ENCODE results near the gene AKAP7.

The AKAP7 gene

DNA sequence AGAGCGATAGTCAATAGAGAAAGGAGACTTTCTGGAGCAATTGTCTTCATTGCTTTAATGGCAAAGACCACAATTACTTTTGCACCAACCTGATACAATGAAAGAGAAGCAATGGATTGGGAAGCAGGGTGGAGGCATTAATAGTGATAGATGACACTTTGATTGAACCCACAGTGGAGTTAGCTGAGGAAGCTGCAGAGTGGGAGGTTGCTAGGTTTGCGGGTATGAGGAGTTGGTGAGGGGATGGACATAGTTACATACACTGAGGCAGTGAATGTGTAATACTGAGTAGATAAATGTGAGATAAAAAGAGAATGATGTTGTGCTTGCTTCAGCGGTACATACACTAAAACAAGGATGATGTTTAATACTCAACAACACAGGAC, 91.9 kb downstream of the AKAP7 start:
- Histone ChIP-seq H3K4me1 (ENCODE audit: control insufficient read depth, insufficient read depth, low read length) (peaks cover 12% of the 10 kb centered on the region), H3K36me3 (ENCODE audit: control insufficient read depth, insufficient read depth, low read length) (no peaks in the 10 kb centered on the region), H3K9ac (ENCODE audit: low read depth, low read length) (no peak overlapping the region), H3K27me3 (ENCODE audit: control insufficient read depth, insufficient read depth, low read length) (no peaks in the 10 kb centered on the region), H3K4me3 (ENCODE audit: low read depth, low read length) (no peak overlapping the region), H3K9me3 (ENCODE audit: control insufficient read depth, insufficient read depth, low read length) (no peaks in the 10 kb centered on the region)

DNA sequence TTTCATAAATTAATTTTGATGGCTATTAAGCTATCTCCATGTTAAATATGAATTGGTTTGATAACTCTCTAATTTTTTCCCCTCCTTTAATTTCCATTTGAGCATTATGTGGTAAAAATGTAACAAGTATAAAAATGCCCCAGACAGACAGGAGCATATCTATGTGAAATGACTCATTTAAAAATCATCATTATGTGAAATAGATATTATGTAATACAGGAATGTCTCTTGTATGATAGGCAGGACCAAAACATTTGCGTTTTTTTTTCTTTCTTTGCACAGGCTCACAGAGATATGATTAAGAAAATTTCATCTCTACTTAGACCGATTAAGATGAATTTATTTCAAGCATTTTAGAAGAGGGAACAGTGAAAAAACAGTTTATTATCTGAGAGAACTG, 95.8 kb downstream of the AKAP7 start:
- no peaks in the 10 kb centered on the region for H3K27me3 ChIP-seq (ENCODE audit: control insufficient read depth, insufficient read depth, low read length)
- H3K9me3 ChIP-seq (ENCODE audit: control insufficient read depth, insufficient read depth, low read length): no peaks in the 10 kb centered on the region
- H3K36me3 ChIP-seq (ENCODE audit: control insufficient read depth, insufficient read depth, low read length): no peaks in the 10 kb centered on the region
- H3K9ac ChIP-seq (ENCODE audit: low read depth, low read length): no peak overlapping the region
- H3K4me3 ChIP-seq (ENCODE audit: low read depth, low read length): no peak overlapping the region
- peaks cover 7% of the 10 kb centered on the region for H3K4me1 ChIP-seq (ENCODE audit: control insufficient read depth, insufficient read depth, low read length)

DNA sequence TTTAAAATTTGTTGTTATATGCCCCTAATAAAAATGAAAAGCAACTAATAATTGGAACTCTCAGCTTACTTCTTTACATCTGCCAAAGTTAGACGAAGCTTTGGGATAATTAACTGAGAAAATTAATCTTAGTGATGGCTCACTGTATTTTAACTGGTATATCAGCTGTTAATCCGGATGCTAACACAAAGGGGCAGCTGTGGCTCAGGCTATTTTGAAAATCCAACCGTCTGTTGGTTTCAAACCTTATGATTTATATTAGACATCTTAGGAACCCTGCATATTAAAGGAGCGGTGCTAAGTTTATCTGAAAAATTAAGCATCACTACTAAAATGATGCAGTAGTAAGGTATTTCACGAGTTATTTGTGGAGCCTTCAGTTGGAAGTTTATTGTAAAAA, 96.6 kb downstream of the AKAP7 start:
- Histone ChIP-seq H3K9me3 (ENCODE audit: control insufficient read depth, insufficient read depth, low read length) (no peaks in the 10 kb centered on the region), H3K4me3 (ENCODE audit: low read depth, low read length) (no peak overlapping the region), H3K9ac (ENCODE audit: low read depth, low read length) (no peak overlapping the region), H3K36me3 (ENCODE audit: control insufficient read depth, insufficient read depth, low read length) (no peaks in the 10 kb centered on the region), H3K27me3 (ENCODE audit: control insufficient read depth, insufficient read depth, low read length) (no peaks in the 10 kb centered on the region), H3K4me1 (ENCODE audit: control insufficient read depth, insufficient read depth, low read length) (peaks cover 4% of the 10 kb centered on the region)

DNA sequence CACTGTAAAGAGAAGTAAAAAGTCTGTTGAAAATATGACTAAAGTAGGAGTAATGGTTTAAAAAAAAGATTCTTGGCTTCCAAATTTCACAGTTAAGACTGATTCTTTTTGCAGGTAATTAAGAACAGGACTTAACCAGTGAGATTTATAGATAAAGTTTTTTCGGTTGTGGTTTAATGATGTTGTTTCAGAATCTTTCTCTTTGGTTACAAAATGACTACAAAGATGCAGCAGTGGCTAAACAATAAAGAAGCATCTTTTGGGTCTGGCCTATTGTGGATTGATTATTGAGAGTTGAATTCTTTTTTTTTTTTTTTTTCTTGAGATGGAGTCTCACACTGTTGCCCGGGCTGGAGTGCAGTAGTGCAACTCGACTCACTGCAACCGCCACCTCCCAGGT, 109.7 kb downstream of the AKAP7 start:
- Histone ChIP-seq H3K4me1 (ENCODE audit: control insufficient read depth, insufficient read depth, low read length) (no peaks in the 10 kb centered on the region), H3K9me3 (ENCODE audit: control insufficient read depth, insufficient read depth, low read length) (peaks cover 5% of the 10 kb centered on the region), H3K9ac (ENCODE audit: low read depth, low read length) (no peak overlapping the region), H3K4me3 (ENCODE audit: low read depth, low read length) (no peak overlapping the region), H3K27me3 (ENCODE audit: control insufficient read depth, insufficient read depth, low read length) (no peaks in the 10 kb centered on the region), H3K36me3 (ENCODE audit: control insufficient read depth, insufficient read depth, low read length) (peaks cover 5% of the 10 kb centered on the region)

DNA sequence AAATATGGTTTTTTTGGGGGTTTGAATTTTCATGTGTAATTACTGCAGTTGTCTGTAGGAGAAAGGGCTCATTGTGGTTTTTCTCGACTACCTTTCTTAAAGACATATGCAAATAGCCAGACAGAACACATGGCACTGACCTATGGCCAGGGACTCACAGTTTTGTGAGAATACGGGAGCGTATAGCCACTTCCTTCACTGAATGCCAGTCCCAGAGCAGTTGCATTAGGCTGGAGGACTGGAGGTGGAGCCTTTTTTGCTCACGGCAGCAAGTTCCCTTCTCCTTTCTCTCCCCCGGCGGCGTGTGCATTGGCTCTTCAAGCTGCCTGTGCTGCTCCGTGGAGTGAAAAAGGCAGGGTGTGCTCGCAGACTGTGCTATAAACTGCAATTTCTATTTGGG, 114.9 kb downstream of the AKAP7 start:
- no peaks in the 10 kb centered on the region for H3K9me3 ChIP-seq (ENCODE audit: control insufficient read depth, insufficient read depth, low read length)

GRCh38 chr6:131250936-131251335, 115.7 kb downstream of the AKAP7 start:
- Histone ChIP-seq H3K9me3 (ENCODE audit: control insufficient read depth, insufficient read depth, low read length) (no peaks in the 10 kb centered on the region), H3K36me3 (ENCODE audit: control insufficient read depth, insufficient read depth, low read length) (no peaks in the 10 kb centered on the region), H3K4me3 (ENCODE audit: low read depth, low read length) (peak overlapping the region; percentile 39), H3K9ac (ENCODE audit: low read depth, low read length) (no peak overlapping the region), H3K27me3 (ENCODE audit: control insufficient read depth, insufficient read depth, low read length) (no peaks in the 10 kb centered on the region), H3K4me1 (ENCODE audit: control insufficient read depth, insufficient read depth, low read length) (peaks cover 14% of the 10 kb centered on the region)

More for the DNA sequence above, 114.9 kb downstream of the AKAP7 start:
- Histone ChIP-seq H3K4me1 (ENCODE audit: control insufficient read depth, insufficient read depth, low read length) (peaks cover 14% of the 10 kb centered on the region), H3K27me3 (ENCODE audit: control insufficient read depth, insufficient read depth, low read length) (no peaks in the 10 kb centered on the region), H3K9ac (ENCODE audit: low read depth, low read length) (no peak overlapping the region), H3K36me3 (ENCODE audit: control insufficient read depth, insufficient read depth, low read length) (no peaks in the 10 kb centered on the region), H3K4me3 (ENCODE audit: low read depth, low read length) (peak overlapping the region; percentile 39)

DNA sequence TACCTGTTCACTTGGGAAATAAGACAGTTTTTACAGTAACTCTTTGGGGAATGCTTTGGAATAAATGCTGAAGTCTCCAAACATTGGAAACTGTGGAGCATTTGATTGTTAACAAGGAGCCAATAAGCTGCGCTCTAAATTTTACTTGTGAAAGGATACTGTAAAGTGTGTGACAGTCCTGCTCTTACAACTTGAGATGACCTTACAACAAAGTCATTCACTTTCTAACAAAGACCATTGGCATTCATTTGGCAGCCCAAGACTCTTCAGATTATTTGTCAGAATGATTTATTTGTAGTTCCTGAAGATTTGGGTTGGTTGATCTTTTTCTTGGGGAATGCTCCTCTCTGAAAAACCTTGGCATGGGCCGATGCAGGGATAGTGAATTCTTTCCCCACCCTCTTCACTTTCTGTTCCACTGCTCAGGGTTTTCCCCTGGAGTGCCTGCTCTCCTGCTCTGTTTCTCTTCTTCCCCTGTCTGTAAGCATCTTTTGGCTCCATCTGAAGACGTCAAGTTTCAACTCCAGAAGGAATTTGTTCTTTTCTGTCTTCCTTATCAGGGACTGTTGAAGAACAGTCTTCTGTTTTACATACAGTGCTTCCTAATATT, 116.4 kb downstream of the AKAP7 start:
- H3K4me3 ChIP-seq (ENCODE audit: low read depth, low read length): no peak overlapping the region
- H3K9me3 ChIP-seq (ENCODE audit: control insufficient read depth, insufficient read depth, low read length): no peaks in the 10 kb centered on the region
- H3K4me1 ChIP-seq (ENCODE audit: control insufficient read depth, insufficient read depth, low read length): peaks cover 14% of the 10 kb centered on the region
- no peaks in the 10 kb centered on the region for H3K36me3 ChIP-seq (ENCODE audit: control insufficient read depth, insufficient read depth, low read length)
- no peak overlapping the region for H3K9ac ChIP-seq (ENCODE audit: low read depth, low read length)
- H3K27me3 ChIP-seq (ENCODE audit: control insufficient read depth, insufficient read depth, low read length): no peaks in the 10 kb centered on the region

- H3K27me3 ChIP-seq (ENCODE audit: control insufficient read depth, insufficient read depth, low read length): no peaks in the 10 kb centered on the region
- H3K9ac ChIP-seq (ENCODE audit: low read depth, low read length): no peak overlapping the region
- H3K36me3 ChIP-seq (ENCODE audit: control insufficient read depth, insufficient read depth, low read length): no peaks in the 10 kb centered on the region
- no peak overlapping the region for H3K4me3 ChIP-seq (ENCODE audit: low read depth, low read length)
- H3K4me1 ChIP-seq (ENCODE audit: control insufficient read depth, insufficient read depth, low read length): peaks cover 17% of the 10 kb centered on the region
- no peaks in the 10 kb centered on the region for H3K9me3 ChIP-seq (ENCODE audit: control insufficient read depth, insufficient read depth, low read length)
Observed at GRCh38 chr6:131255434-131255833, 120.2 kb downstream of the AKAP7 start.

- Histone ChIP-seq H3K9me3 (ENCODE audit: control insufficient read depth, insufficient read depth, low read length) (no peaks in the 10 kb centered on the region), H3K4me3 (ENCODE audit: low read depth, low read length) (no peak overlapping the region), H3K9ac (ENCODE audit: low read depth, low read length) (no peak overlapping the region), H3K27me3 (ENCODE audit: control insufficient read depth, insufficient read depth, low read length) (no peaks in the 10 kb centered on the region), H3K4me1 (ENCODE audit: control insufficient read depth, insufficient read depth, low read length) (peaks cover 17% of the 10 kb centered on the region), H3K36me3 (ENCODE audit: control insufficient read depth, insufficient read depth, low read length) (no peaks in the 10 kb centered on the region)
Observed at GRCh38 chr6:131255911-131256310, 120.6 kb downstream of the AKAP7 start.

DNA sequence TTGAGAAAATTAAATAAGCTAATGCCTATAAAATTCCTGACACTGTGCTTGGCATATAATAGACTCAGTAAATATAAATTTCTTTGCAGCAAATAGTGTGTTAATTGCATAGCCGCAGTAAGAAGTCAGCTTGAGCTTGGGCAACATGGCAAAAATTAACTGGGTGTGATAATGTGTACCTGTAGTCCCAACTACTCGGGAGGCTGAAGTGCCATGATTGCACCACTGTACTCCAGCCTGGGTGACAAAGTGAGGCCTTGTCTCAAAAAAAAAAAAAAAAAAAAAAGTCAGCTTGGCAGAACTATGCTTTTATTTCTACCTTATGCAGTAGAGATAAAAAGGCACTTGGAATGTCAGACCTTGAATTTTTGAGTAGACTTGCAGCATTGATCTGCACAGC, 121.8 kb downstream of the AKAP7 start:
- H3K9me3 ChIP-seq (ENCODE audit: control insufficient read depth, insufficient read depth, low read length): no peaks in the 10 kb centered on the region

GRCh38 chr6:131258010-131258652, 122.9 kb downstream of the AKAP7 start:
- H3K9me3 ChIP-seq (ENCODE audit: control insufficient read depth, insufficient read depth, low read length): no peaks in the 10 kb centered on the region
- H3K4me3 ChIP-seq (ENCODE audit: low read depth, low read length): no peak overlapping the region
- no peak overlapping the region for H3K9ac ChIP-seq (ENCODE audit: low read depth, low read length)
- H3K27me3 ChIP-seq (ENCODE audit: control insufficient read depth, insufficient read depth, low read length): no peaks in the 10 kb centered on the region
- no peaks in the 10 kb centered on the region for H3K36me3 ChIP-seq (ENCODE audit: control insufficient read depth, insufficient read depth, low read length)
- H3K4me1 ChIP-seq (ENCODE audit: control insufficient read depth, insufficient read depth, low read length): peaks cover 3% of the 10 kb centered on the region

More for the DNA sequence above, 121.8 kb downstream of the AKAP7 start:
- H3K36me3 ChIP-seq (ENCODE audit: control insufficient read depth, insufficient read depth, low read length): no peaks in the 10 kb centered on the region
- H3K27me3 ChIP-seq (ENCODE audit: control insufficient read depth, insufficient read depth, low read length): no peaks in the 10 kb centered on the region
- no peak overlapping the region for H3K9ac ChIP-seq (ENCODE audit: low read depth, low read length)
- H3K4me3 ChIP-seq (ENCODE audit: low read depth, low read length): no peak overlapping the region
- H3K4me1 ChIP-seq (ENCODE audit: control insufficient read depth, insufficient read depth, low read length): peaks cover 7% of the 10 kb centered on the region

DNA sequence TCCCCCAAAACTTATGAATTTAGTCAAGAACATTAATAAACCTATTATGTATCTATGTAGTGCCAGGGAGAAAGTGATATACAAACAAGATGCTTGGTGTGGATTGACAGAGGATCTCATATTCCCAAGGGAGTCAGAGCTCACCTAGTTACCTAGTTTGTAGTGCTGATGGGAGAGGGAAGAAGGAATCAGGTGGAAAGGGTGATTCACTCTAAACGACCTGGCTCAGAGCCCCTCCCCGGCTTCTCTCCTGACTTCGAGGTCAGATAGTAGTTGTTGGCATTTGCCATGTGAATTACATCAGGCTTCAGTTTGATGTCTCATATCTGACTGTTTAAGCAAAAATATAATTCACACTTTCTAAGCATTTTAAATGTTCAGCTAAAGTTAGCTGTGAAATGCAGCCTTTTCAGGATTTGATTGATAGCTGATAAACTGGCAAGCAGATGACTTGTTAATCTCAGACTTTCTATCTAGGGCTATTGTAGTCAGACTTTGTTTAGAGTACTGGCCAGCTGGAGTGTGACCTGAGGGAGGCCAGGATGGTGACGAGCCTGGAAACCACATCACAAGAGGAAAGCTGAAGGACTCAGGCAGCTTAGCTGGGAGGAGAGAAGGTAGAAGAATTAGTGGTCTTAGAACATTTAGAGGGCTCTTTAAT, 123.7 kb downstream of the AKAP7 start:
- Histone ChIP-seq H3K27me3 (ENCODE audit: control insufficient read depth, insufficient read depth, low read length) (no peaks in the 10 kb centered on the region), H3K9me3 (ENCODE audit: control insufficient read depth, insufficient read depth, low read length) (no peaks in the 10 kb centered on the region), H3K4me3 (ENCODE audit: low read depth, low read length) (no peak overlapping the region), H3K4me1 (ENCODE audit: control insufficient read depth, insufficient read depth, low read length) (peaks cover 3% of the 10 kb centered on the region), H3K9ac (ENCODE audit: low read depth, low read length) (no peak overlapping the region), H3K36me3 (ENCODE audit: control insufficient read depth, insufficient read depth, low read length) (no peaks in the 10 kb centered on the region)
